ENCODE measurements around the gene FAM149A. TPM values are rescaled to one million over a fixed set of nuclear protein-coding genes. Genes with fewer than 3 reads are reported as not detected.

FAM149A gene
- total and polyA plus RNA-seq, 10 of the 15 experiments (the other 5 are each of a cell fraction or from before 2014, with no cell fraction given) = 0.38 to 1.9 (median 0.99) TPM

DNA sequence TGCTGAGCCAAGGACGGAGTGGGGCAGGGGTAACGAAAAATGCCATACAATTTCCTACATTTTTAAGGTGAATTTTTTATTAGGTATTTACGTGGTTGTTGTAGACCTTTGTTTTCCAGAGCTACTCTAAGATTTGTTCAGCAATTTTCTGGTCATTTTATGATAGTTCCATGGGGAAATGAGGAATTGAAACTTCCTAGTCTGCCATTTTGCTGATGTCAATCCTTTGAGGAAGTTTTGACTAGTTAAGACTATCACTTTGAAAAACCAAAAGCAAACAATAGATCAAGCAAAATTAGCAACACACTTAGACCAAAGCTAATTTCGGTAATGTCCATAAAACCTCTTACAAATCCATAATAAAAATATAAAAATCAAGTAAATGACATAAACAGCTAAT is 42.6 kb upstream of the FAM149A start:
- Histone ChIP-seq H3K79me2 (ENCODE audit: control insufficient read depth, insufficient read depth, low read length) (no peaks in the 10 kb centered on the region), H3K27me3 (replicated peaks in 1 of 2; ENCODE audit: control insufficient read depth in 2 of 2, insufficient read depth in 2 of 2, low read length in 1 of 2) (no peaks in the 10 kb centered on the region; a peak in 1 of 4 replicates), H3K4me1 (ENCODE audit: control insufficient read depth, insufficient read depth, low read length) (no peaks in the 10 kb centered on the region; the same call in 1 of the 2 replicates), H3K27ac (ENCODE audit: control insufficient read depth, insufficient read depth) (no peak overlapping the region), H2AFZ (ENCODE audit: control insufficient read depth, low read depth, low read length) (no peak overlapping the region), H3K36me3 (ENCODE audit: control insufficient read depth in 2 of 2, insufficient read depth in 2 of 2, low read length in 1 of 2) (no peaks in the 10 kb centered on the region), H4K20me1 (ENCODE audit: control insufficient read depth, insufficient read depth) (no peaks in the 10 kb centered on the region), H3K4me2 (ENCODE audit: control insufficient read depth, insufficient read depth) (no peak overlapping the region), H3K9ac (ENCODE audit: control insufficient read depth, insufficient read depth, low read length) (no peak overlapping the region), H3K9me3 (replicated peaks; ENCODE audit: control insufficient read depth, insufficient read depth, low read length) (no peaks in the 10 kb centered on the region), H3K4me3 (no peak overlapping the region)
- ChIA-PET POLR2A (no interaction called here), CTCF (interaction anchor here (1.0 to 1.2 kb wide), 3 partner anchors 24 to 526 kb away, joined by 3 to 5 read pairs (median 4); no protein-coding TSS in a partner anchor), RAD21 (ENCODE audit: unreplicated experiment) (no interaction called here), SMC1A (ENCODE audit: uncharacterized antibody, unreplicated experiment) (interaction anchor here (0.8 kb wide), 1 partner anchor 10 kb away, joined by 3 read pairs; no protein-coding TSS in a partner anchor)
- no peak for FAIRE-seq
- intact Hi-C loops (cut with micrococcal nuclease; ENCODE audit: unreplicated experiment) = no loop called here
- DNase-seq (ENCODE audit: low read depth, low spot score) = no peak
- TF ChIP-seq SPI1 (IDR thresholded peaks at IDR 0.05; ENCODE audit: borderline replicate concordance, insufficient read depth, low read depth, low read length) (peak; percentile 74), SMAD5 (IDR thresholded peaks at IDR 0.05; ENCODE audit: low read depth) (no peak), BHLHE40 (IDR thresholded peaks at IDR 0.05; ENCODE audit: borderline replicate concordance in 1 of 2, low read depth in 2 of 2, low read length in 1 of 2) (no peak), POU2F2 (IDR thresholded peaks at IDR 0.05; ENCODE audit: borderline replicate concordance, low read depth, low read length) (no peak), GATAD2B (conservative IDR thresholded peaks at IDR 0.05; ENCODE audit: low read depth) (no peak), ASH2L (IDR thresholded peaks at IDR 0.05; ENCODE audit: borderline replicate concordance, low read depth) (no peak)
- in situ Hi-C loops (cut with MboI) = no loop called here
- ATAC-seq = no peak
- BruUV-seq (replicated peaks) = no TSS peak
- 74% methylated on average over 4 of the region's 4 CpGs for WGBS (ENCODE audit: insufficient coverage, insufficient replicate concordance, low lambda C conversion rate, missing lambda C conversion rate)

Measured in GM12878 (cell line).